ENCODE data around the gene PALLD.

- TF ChIP-seq CTCF (IDR thresholded peaks at IDR 0.05) (no peak), POLR2A (IDR thresholded peaks at IDR 0.05) (no peak)
Measured at GRCh38 chr4:168725930-168726329, 229.1 kb downstream of the PALLD start.

Measured in testis (tissue), 2 donors.